ENCODE measurements around the gene ABI2. TPM values are rescaled to one million over a fixed set of nuclear protein-coding genes. Genes with fewer than 3 reads are reported as not detected.

Gene ABI2
- total RNA-seq, 2 experiments from 2014 or later, result 19.3 to 21.0 TPM

- H3K4me1 Mint-ChIP-seq (ENCODE audit: low read depth), result no peaks in the 10 kb centered on the region
- no peak for ATAC-seq (ENCODE audit: poor library complexity)
- ChIA-PET POLR2A (no interaction called here), CTCF (interaction anchor here (1.2 kb wide), 1 partner anchor 46 kb away, joined by 3 read pairs; no protein-coding TSS in a partner anchor)
- H3K4me3 Mint-ChIP-seq, result no peak overlapping the region
- H3K27ac Mint-ChIP-seq, result no peak overlapping the region
- TF ChIP-seq CTCF (IDR thresholded peaks at IDR 0.05), result no peak
- H3K27me3 ChIP-seq (ENCODE audit: control insufficient read depth in 1 of 2, insufficient read depth in 2 of 2, low read length in 2 of 2), result no peaks in the 10 kb centered on the region
- no peaks in the 10 kb centered on the region for H3K9me3 ChIP-seq (ENCODE audit: control insufficient read depth in 1 of 2, insufficient read depth in 1 of 2, low read length in 2 of 2)
- peaks cover 42% of the 10 kb centered on the region for H3K36me3 ChIP-seq (ENCODE audit: insufficient read depth, low read length)
- intact Hi-C loops (cut with DNase I, micrococcal nuclease), result no loop called here
- no peak for DNase-seq
- no peak overlapping the region for H3K4me3 ChIP-seq (ENCODE audit: low read length)
- no peaks in the 10 kb centered on the region for H3K9me3 Mint-ChIP-seq
- no peak overlapping the region for H3K27ac ChIP-seq (ENCODE audit: low read depth in 1 of 2, low read length in 2 of 2)
- H3K4me1 ChIP-seq (ENCODE audit: insufficient read depth, low read length), result no peaks in the 10 kb centered on the region
- H3K27me3 Mint-ChIP-seq, result no peaks in the 10 kb centered on the region
- peaks cover 79% of the 10 kb centered on the region for H3K36me3 Mint-ChIP-seq (ENCODE audit: low read depth)
Measured at GRCh38 chr2:203407496-203407895, 79.3 kb downstream of the ABI2 start.

- no peak for DNase-seq
- peaks cover 72% of the 10 kb centered on the region for H3K36me3 Mint-ChIP-seq (ENCODE audit: low read depth)
Measured at GRCh38 chr2:203412546-203413331, 84.5 kb downstream of the ABI2 start.

GRCh38 chr2:203413796-203414195, 85.6 kb downstream of the ABI2 start:
- intact Hi-C loops (cut with DNase I, micrococcal nuclease), result no loop called here
- CTCF ChIA-PET, result no interaction called here
- POLR2A ChIA-PET, result no interaction called here
- Mint-ChIP-seq H3K36me3 (ENCODE audit: low read depth) (peaks cover 80% of the 10 kb centered on the region), H3K27ac (no peak overlapping the region), H3K4me1 (ENCODE audit: low read depth) (no peaks in the 10 kb centered on the region), H3K27me3 (no peaks in the 10 kb centered on the region), H3K4me3 (no peak overlapping the region), H3K9me3 (peaks cover 6% of the 10 kb centered on the region)
- DNase-seq (no peak), ATAC-seq (ENCODE audit: poor library complexity) (no peak)
- Histone ChIP-seq H3K36me3 (ENCODE audit: insufficient read depth, low read length) (peaks cover 35% of the 10 kb centered on the region), H3K4me1 (ENCODE audit: insufficient read depth, low read length) (no peaks in the 10 kb centered on the region), H3K9me3 (ENCODE audit: control insufficient read depth in 1 of 2, insufficient read depth in 1 of 2, low read length in 2 of 2) (peaks cover 0 to 5% of the 10 kb centered on the region in 2 experiments), H3K27ac (ENCODE audit: low read depth in 1 of 2, low read length in 2 of 2) (no peak overlapping the region), H3K4me3 (ENCODE audit: low read length) (no peak overlapping the region), H3K27me3 (ENCODE audit: control insufficient read depth in 1 of 2, insufficient read depth in 2 of 2, low read length in 2 of 2) (no peaks in the 10 kb centered on the region)
- TF ChIP-seq CTCF (IDR thresholded peaks at IDR 0.05), result no peak

More at GRCh38 chr2:203412546-203413331, 84.5 kb downstream of the ABI2 start:
- ChIA-PET CTCF (no interaction called here), POLR2A (interaction anchor here (0.9 kb wide), 1 partner anchor 11 kb away, joined by 3 read pairs; no protein-coding TSS in a partner anchor)
- no peak overlapping the region for H3K4me3 ChIP-seq (ENCODE audit: low read length)
- no peak for ATAC-seq (ENCODE audit: poor library complexity)
- no peaks in the 10 kb centered on the region for H3K9me3 ChIP-seq (ENCODE audit: control insufficient read depth in 1 of 2, insufficient read depth in 1 of 2, low read length in 2 of 2)
- intact Hi-C loops (cut with DNase I, micrococcal nuclease), result no loop called here
- TF ChIP-seq CTCF (IDR thresholded peaks at IDR 0.05), result no peak
- no peaks in the 10 kb centered on the region for H3K4me1 ChIP-seq (ENCODE audit: insufficient read depth, low read length)
- no peak overlapping the region for H3K27ac ChIP-seq (ENCODE audit: low read depth in 1 of 2, low read length in 2 of 2)
- H3K27me3 ChIP-seq (ENCODE audit: control insufficient read depth in 1 of 2, insufficient read depth in 2 of 2, low read length in 2 of 2), result no peaks in the 10 kb centered on the region
- peaks cover 25% of the 10 kb centered on the region for H3K36me3 ChIP-seq (ENCODE audit: insufficient read depth, low read length)
- Mint-ChIP-seq H3K27ac (no peak overlapping the region), H3K27me3 (no peaks in the 10 kb centered on the region), H3K4me1 (ENCODE audit: low read depth) (no peaks in the 10 kb centered on the region), H3K4me3 (no peak overlapping the region), H3K9me3 (no peaks in the 10 kb centered on the region)
